Measurements from ENCODE around the gene PELI3. TPM values are rescaled to one million over a fixed set of nuclear protein-coding genes. Genes with fewer than 3 reads are reported as not detected.

Gene PELI3, protein sequence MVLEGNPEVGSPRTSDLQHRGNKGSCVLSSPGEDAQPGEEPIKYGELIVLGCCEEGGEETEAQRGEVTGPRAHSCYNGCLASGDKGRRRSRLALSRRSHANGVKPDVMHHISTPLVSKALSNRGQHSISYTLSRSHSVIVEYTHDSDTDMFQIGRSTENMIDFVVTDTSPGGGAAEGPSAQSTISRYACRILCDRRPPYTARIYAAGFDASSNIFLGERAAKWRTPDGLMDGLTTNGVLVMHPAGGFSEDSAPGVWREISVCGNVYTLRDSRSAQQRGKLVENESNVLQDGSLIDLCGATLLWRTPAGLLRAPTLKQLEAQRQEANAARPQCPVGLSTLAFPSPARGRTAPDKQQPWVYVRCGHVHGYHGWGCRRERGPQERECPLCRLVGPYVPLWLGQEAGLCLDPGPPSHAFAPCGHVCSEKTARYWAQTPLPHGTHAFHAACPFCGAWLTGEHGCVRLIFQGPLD
- polyA plus RNA-seq (2013, experiment 1 of 4), result 7.6 TPM
- 8.9 TPM for polyA plus RNA-seq (2013, experiment 2 of 4)
- 6.5 TPM for polyA plus RNA-seq (2013, experiment 3 of 4)
- polyA plus RNA-seq (2013, experiment 4 of 4), result 7.5 TPM

DNA sequence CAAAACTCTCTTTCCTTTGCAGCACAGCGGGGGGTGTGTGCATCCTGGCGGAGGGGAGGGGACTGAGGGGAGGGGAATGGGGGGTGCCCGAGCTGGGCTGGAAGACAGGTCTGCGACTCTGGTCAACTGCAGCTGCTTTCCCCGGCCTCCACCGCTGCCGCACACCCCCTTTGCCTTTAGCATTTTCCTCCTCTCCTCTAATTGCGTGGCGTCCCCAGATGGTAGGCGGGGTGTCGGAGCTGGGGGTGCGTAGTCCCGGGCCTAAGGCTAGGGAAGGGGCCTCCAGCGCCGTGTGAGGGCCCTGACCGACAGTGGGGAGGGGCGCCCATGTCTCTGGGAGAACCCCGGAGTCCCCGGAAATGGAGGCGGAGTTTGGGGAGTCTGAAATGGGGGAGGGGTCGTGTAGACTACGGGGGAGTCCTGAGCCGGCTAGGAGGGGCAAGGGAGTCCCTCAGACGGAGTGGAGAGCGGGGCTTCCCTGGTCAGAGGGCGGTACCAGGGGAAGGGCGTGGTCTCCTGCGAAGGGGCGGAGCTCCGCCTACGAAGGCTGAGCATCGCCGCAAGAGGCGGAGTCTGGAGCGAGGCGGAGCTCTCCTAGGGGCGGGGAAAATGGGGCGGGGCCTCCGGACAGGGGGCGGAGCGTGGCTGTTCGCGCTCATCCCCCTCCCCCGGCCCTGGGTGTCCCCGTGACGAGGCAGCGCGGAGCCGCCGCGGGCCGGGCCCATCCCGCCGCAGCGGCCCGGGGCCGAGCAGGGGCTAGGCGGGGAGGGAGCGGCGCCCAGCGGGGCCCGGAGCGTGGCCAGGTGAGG is at the start of gene PELI3:
Gene PELI3, plus strand, starts transcription at position 681 of the 809 bp plus-strand sequence. CDS start 1,224 bp downstream, outside the sequence.
- peak within 1 kb of the TSS; percentile 11 for H3K27ac ChIP-seq (ENCODE audit: insufficient read depth, low read depth, low read length, poor library complexity, severe bottlenecking)

DNA sequence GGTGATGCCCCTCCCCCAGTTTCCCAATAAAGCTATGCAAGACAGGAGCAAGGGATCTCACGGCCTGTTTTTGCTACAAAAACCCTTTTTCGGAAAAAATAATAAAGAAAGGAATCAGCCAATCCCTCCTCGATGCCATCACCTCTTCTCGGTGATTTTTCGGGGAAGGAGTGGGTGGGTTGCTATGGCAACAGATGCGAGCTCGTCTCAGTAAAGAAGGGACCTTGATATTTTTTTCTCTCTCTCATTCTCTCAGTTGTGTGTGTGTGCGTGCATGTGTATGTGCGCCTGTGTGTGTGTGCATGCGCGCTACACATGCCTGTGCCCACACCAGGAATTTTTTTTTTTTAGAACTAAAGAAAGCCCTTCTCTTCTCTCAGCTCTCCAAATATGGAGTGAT is 49.7 kb upstream of the PELI3 start:
- Histone ChIP-seq H3K4me3 (ENCODE audit: insufficient read depth, low read depth, low read length) (no peak overlapping the region), H3K36me3 (ENCODE audit: control insufficient read depth, insufficient read depth, low read length) (no peaks in the 10 kb centered on the region), H3K9me3 (ENCODE audit: control insufficient read depth, low read length) (no peaks in the 10 kb centered on the region), H3K27ac (ENCODE audit: insufficient read depth, low read depth, low read length, poor library complexity, severe bottlenecking) (no peak overlapping the region), H3K27me3 (ENCODE audit: control insufficient read depth, insufficient read depth, low read length, poor library complexity, severe bottlenecking) (peaks cover 34% of the 10 kb centered on the region), H3K4me1 (ENCODE audit: control insufficient read depth, insufficient read depth, low read length) (peaks cover 34% of the 10 kb centered on the region)
- 78 to 88% methylated on average over 10 to 11 of the region's 11 CpGs for WGBS, 2 experiments

More for the DNA sequence above, at the start of gene PELI3:
- 1% methylated on average over 63 of the region's 63 CpGs for WGBS, 2 experiments
- Histone ChIP-seq H3K4me1 (ENCODE audit: control insufficient read depth, insufficient read depth, low read length) (peaks cover 11% of the 10 kb centered on the region), H3K9me3 (ENCODE audit: control insufficient read depth, low read length) (no peaks in the 10 kb centered on the region), H3K27me3 (ENCODE audit: control insufficient read depth, insufficient read depth, low read length, poor library complexity, severe bottlenecking) (no peaks in the 10 kb centered on the region), H3K36me3 (ENCODE audit: control insufficient read depth, insufficient read depth, low read length) (no peaks in the 10 kb centered on the region), H3K4me3 (ENCODE audit: insufficient read depth, low read depth, low read length) (peak within 1 kb of the TSS; percentile 47)

DNA sequence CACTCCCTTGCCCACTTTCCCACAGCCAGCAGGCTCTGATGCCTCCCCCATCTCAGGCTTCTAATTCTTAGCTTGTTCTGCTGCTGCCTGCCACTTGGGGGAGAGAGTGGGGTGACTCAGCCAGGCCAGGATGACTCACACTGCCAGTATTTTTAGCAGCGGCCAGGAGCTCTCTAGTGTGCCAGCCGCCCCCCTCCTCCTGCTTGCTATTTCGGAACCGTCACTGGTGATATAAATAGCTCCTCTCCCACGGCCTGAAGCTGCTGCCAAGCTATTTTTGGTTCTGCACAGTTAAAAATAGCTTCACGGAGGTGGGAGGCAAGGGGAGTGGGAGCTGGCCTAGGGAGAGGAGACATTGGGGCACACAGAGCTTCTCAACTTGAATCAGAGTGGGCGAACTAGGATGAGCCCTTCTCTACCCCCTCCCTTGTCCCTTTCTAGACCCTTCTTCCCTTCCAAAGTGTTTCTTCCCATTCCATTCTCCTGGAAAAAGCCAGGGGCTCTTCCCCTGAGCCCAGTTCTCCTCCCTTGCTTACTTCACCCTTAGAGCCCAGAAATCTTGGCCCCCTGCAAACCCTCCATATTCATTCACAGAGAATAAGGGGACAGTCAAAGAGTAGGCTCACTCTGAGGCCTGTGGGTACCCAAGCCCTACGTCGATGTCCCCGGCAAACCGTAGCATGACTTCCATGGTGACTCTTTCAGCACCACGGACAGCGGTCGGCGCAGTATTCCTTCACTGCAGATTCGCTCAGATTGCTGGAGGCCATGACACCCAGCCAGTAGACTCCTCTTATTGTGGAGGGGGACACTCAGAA is 48.3 kb upstream of the PELI3 start:
- Histone ChIP-seq H3K4me3 (ENCODE audit: insufficient read depth, low read depth, low read length) (no peak overlapping the region), H3K27ac (ENCODE audit: insufficient read depth, low read depth, low read length, poor library complexity, severe bottlenecking) (no peak overlapping the region)

DNA sequence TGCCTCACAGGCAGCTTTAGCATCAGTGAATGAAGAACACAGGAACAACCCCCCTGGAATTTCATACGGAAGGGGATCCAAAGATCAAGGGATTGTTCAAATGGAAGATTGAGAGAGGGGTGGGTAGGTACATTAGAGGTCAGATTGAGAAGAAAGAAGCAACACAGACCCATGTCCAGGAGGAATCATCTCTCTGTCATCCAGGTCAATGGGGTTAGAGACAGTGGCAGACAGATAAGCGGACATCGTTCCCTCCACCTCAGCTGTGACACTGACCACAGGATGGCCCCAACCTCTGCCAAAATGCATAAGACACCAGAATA is 47.8 kb upstream of the PELI3 start:
- H3K4me3 ChIP-seq (ENCODE audit: insufficient read depth, low read depth, low read length), result no peak overlapping the region
- WGBS, 2 experiments, result 67 to 68% methylated on average over 3 of the region's 3 CpGs
- peaks cover 29% of the 10 kb centered on the region for H3K4me1 ChIP-seq (ENCODE audit: control insufficient read depth, insufficient read depth, low read length)
- peaks cover 34% of the 10 kb centered on the region for H3K27me3 ChIP-seq (ENCODE audit: control insufficient read depth, insufficient read depth, low read length, poor library complexity, severe bottlenecking)
- peaks cover 3% of the 10 kb centered on the region for H3K36me3 ChIP-seq (ENCODE audit: control insufficient read depth, insufficient read depth, low read length)
- no peaks in the 10 kb centered on the region for H3K9me3 ChIP-seq (ENCODE audit: control insufficient read depth, low read length)
- H3K27ac ChIP-seq (ENCODE audit: insufficient read depth, low read depth, low read length, poor library complexity, severe bottlenecking), result no peak overlapping the region

More for the DNA sequence above, 48.3 kb upstream of the PELI3 start:
- 8% methylated on average over 16 of the region's 16 CpGs for WGBS, 2 experiments
- H3K9me3 ChIP-seq (ENCODE audit: control insufficient read depth, low read length), result no peaks in the 10 kb centered on the region
- H3K4me1 ChIP-seq (ENCODE audit: control insufficient read depth, insufficient read depth, low read length), result peaks cover 33% of the 10 kb centered on the region
- peaks cover 34% of the 10 kb centered on the region for H3K27me3 ChIP-seq (ENCODE audit: control insufficient read depth, insufficient read depth, low read length, poor library complexity, severe bottlenecking)
- peaks cover 3% of the 10 kb centered on the region for H3K36me3 ChIP-seq (ENCODE audit: control insufficient read depth, insufficient read depth, low read length)

DNA sequence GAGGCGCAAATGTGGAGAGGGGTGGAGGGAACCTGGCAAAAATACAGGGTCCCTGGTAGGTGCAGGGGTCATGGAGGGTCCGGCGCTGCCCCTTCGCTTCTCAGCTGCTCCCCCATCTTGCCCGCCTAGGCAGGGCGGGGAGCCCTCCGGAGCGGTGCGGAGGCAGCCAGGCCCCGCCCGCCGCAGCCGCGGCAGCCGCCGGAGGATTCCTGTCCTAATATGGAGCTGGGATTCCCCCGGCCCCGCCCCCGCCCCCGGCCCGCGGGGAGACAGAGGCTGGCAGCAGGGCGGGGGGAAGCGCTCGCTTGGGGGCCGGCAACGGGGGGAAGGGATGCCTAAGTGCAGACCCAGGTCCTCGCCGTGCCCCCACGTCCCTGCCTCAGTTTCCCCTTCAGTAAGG is 46.9 kb upstream of the PELI3 start:
- Histone ChIP-seq H3K36me3 (ENCODE audit: control insufficient read depth, insufficient read depth, low read length) (peaks cover 3% of the 10 kb centered on the region), H3K4me3 (ENCODE audit: insufficient read depth, low read depth, low read length) (peak overlapping the region; percentile 22), H3K4me1 (ENCODE audit: control insufficient read depth, insufficient read depth, low read length) (peaks cover 29% of the 10 kb centered on the region), H3K27me3 (ENCODE audit: control insufficient read depth, insufficient read depth, low read length, poor library complexity, severe bottlenecking) (peaks cover 34% of the 10 kb centered on the region), H3K9me3 (ENCODE audit: control insufficient read depth, low read length) (no peaks in the 10 kb centered on the region), H3K27ac (ENCODE audit: insufficient read depth, low read depth, low read length, poor library complexity, severe bottlenecking) (no peak overlapping the region)
- 1 to 2% methylated on average over 30 of the region's 30 CpGs for WGBS, 2 experiments

DNA sequence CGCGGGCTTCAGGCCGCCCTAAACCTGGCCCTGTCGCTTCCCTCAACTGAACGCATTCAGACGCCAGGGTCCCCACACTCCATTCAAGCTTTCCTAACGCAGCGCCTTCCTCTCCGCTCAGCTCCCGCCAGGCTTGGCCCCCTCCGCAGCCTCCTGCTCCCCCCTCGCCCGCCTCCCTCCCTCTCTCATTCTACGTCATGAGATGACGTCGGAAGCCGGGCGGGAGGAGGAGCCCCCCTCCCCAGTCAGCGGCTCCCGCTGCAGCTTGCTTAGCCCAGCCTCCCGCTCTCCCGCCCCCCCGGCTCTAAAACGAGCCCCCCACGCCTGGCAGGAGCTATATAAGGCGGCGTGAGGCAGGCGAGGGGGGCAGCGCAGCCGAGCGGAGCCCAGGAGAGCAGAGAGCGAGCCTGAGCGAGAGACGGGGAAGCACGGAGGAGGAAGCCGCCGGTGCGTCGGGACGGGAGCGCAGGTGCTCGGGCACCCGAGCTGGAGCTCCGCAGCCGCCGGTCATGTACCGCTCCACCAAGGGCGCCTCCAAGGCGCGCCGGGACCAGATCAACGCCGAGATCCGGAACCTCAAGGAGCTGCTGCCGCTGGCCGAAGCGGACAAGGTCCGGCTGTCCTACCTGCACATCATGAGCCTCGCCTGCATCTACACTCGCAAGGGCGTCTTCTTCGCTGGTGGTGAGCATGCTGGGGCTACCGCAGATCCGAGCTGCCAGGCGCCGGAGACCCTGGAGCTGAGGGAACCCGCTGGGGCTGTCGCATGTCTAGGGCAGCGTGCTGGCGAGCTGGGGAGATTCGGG is 45.8 kb upstream of the PELI3 start, which contains the start of gene NPAS4:
Gene NPAS4, plus strand, starts transcription at position 365 of the 806 bp plus-strand sequence. Its CDS starts 145 bp downstream, at position 510.
- Histone ChIP-seq H3K27ac (ENCODE audit: insufficient read depth, low read depth, low read length, poor library complexity, severe bottlenecking) (no peak within 1 kb of the TSS), H3K27me3 (ENCODE audit: control insufficient read depth, insufficient read depth, low read length, poor library complexity, severe bottlenecking) (peaks cover 34% of the 10 kb centered on the region), H3K36me3 (ENCODE audit: control insufficient read depth, insufficient read depth, low read length) (peaks cover 3% of the 10 kb centered on the region), H3K4me1 (ENCODE audit: control insufficient read depth, insufficient read depth, low read length) (peaks cover 29% of the 10 kb centered on the region), H3K9me3 (ENCODE audit: control insufficient read depth, low read length) (no peaks in the 10 kb centered on the region), H3K4me3 (ENCODE audit: insufficient read depth, low read depth, low read length) (peak within 1 kb of the TSS; percentile 22)
- 3% methylated on average over 71 of the region's 71 CpGs for WGBS, 2 experiments

DNA sequence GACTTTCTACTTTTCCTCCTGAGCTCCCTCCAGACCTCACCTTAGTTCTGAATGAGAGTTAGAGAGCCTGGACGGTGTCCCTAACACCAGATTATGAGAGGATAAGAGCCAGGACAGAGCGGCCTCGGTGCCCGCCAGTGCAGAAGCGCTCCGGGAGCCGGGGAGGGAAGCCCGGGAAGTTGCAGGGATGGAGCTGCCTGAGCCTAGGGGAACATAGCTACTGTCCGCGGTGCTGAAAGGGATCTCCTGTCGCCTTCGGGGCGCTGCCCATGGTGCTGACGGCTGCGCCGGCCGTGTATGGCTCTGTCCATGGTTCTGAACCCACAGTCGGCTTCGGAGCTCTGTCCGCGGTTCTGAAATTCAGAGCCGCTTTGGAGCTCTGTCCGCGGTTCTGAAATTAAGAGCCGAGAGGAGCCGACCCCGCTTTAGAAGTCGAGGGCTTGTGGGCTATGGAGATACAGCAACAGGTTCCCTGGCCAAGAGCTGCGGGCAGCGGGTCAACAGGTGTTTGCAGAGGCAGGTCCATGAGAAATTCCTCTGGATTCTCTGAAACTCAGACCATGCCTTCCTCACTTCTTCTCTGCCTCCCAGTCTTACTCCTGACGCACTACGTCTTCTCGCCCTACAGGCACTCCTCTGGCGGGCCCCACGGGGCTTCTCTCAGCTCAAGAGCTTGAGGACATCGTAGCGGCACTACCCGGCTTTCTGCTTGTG is 45.1 kb upstream of the PELI3 start:
- peaks cover 3% of the 10 kb centered on the region for H3K36me3 ChIP-seq (ENCODE audit: control insufficient read depth, insufficient read depth, low read length)
- H3K27ac ChIP-seq (ENCODE audit: insufficient read depth, low read depth, low read length, poor library complexity, severe bottlenecking), result no peak overlapping the region
- H3K4me3 ChIP-seq (ENCODE audit: insufficient read depth, low read depth, low read length), result peak overlapping the region; percentile 18
- H3K4me1 ChIP-seq (ENCODE audit: control insufficient read depth, insufficient read depth, low read length), result peaks cover 29% of the 10 kb centered on the region
- H3K9me3 ChIP-seq (ENCODE audit: control insufficient read depth, low read length), result no peaks in the 10 kb centered on the region
- peaks cover 34% of the 10 kb centered on the region for H3K27me3 ChIP-seq (ENCODE audit: control insufficient read depth, insufficient read depth, low read length, poor library complexity, severe bottlenecking)
- 21% methylated on average over 38 of the region's 38 CpGs for WGBS, 2 experiments

DNA sequence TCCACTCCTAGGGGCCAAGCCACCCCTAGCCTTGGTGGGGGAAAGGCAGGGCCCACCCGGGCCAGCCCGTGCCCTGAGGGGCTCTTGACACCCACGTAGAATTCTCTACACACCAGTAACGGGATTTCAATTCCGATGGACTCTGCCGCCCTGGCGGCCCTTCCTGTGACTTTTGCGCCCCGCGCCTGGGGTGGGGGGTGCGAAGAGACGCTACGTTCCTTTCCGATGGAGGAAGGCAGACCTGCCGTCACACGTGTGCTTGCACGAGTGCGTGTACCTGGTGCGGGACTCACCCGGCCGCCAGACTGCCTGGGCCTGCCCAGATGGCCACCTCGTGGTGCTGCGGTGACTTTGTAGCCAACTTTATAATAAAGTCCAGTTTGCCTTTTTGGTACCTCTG is 40.4 kb upstream of the PELI3 start:
- Histone ChIP-seq H3K4me1 (ENCODE audit: control insufficient read depth, insufficient read depth, low read length) (no peaks in the 10 kb centered on the region), H3K27me3 (ENCODE audit: control insufficient read depth, insufficient read depth, low read length, poor library complexity, severe bottlenecking) (peaks cover 3% of the 10 kb centered on the region), H3K4me3 (ENCODE audit: insufficient read depth, low read depth, low read length) (no peak overlapping the region), H3K36me3 (ENCODE audit: control insufficient read depth, insufficient read depth, low read length) (peaks cover 3% of the 10 kb centered on the region), H3K27ac (ENCODE audit: insufficient read depth, low read depth, low read length, poor library complexity, severe bottlenecking) (no peak overlapping the region), H3K9me3 (ENCODE audit: control insufficient read depth, low read length) (no peaks in the 10 kb centered on the region)
- 93 to 96% methylated on average over 23 of the region's 23 CpGs for WGBS, 2 experiments

DNA sequence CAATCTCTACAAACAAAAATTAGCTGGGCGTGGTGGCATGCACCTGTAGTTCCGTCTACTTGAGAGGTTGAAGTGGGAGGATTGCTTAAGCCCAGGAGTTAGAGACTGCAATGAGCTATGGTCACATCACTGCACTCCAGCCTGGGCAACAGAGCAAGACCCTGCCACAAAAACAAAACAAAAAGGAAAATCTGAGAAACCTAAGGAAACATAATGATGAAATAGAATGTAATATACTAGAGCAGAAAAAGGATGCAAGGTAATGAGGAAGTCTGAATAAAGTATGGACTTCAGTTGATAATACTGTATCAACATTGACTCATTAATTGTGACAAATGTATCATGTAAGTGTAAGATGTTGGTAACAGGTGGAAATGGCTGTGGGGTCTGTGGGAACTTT is 37.8 kb upstream of the PELI3 start:
- H3K4me1 ChIP-seq (ENCODE audit: control insufficient read depth, insufficient read depth, low read length), result no peaks in the 10 kb centered on the region
- H3K4me3 ChIP-seq (ENCODE audit: insufficient read depth, low read depth, low read length), result no peak overlapping the region
- H3K9me3 ChIP-seq (ENCODE audit: control insufficient read depth, low read length), result no peaks in the 10 kb centered on the region
- no peaks in the 10 kb centered on the region for H3K27me3 ChIP-seq (ENCODE audit: control insufficient read depth, insufficient read depth, low read length, poor library complexity, severe bottlenecking)
- WGBS, 2 experiments, result 74 to 98% methylated on average over 2 of the region's 2 CpGs
- H3K27ac ChIP-seq (ENCODE audit: insufficient read depth, low read depth, low read length, poor library complexity, severe bottlenecking), result no peak overlapping the region
- no peaks in the 10 kb centered on the region for H3K36me3 ChIP-seq (ENCODE audit: control insufficient read depth, insufficient read depth, low read length)

Data from ectodermal cell (in vitro differentiated cells).